Effector memory CD4-positive, alpha-beta T cell (primary cell): ENCODE measurements around the gene TMEM132A.

Experiments
- DNase-seq, 3 donors: peaks; one replicate each; pipeline ENCODE4 v3.0.0-alpha.2; 2020
- H3K27ac ChIP-seq: 2 replicates; pipeline ENCODE4 v1.7.0; 2013; ENCODE audit warnings: mild to moderate bottlenecking, low read length, moderate library complexity; ENCODE audit not compliant: insufficient read depth, poor library complexity, severe bottlenecking
- H3K27me3 ChIP-seq: replicated peaks from 2 replicates; pipeline ENCODE4 v1.7.0; 2013; ENCODE audit warnings: mild to moderate bottlenecking, low read length; ENCODE audit not compliant: insufficient read depth, control insufficient read depth, poor library complexity, severe bottlenecking
- H3K36me3 ChIP-seq: 2 replicates; pipeline ENCODE4 v1.7.0; 2013; ENCODE audit warnings: mild to moderate bottlenecking, low read length, moderate library complexity; ENCODE audit not compliant: control insufficient read depth, insufficient read depth
- H3K4me1 ChIP-seq: 2 replicates; pipeline ENCODE4 v1.7.0; 2013; ENCODE audit warnings: low read length, mild to moderate bottlenecking; ENCODE audit not compliant: control insufficient read depth, insufficient read depth, poor library complexity, severe bottlenecking
- H3K4me3 ChIP-seq: 2 replicates; pipeline ENCODE4 v1.7.0; 2013; ENCODE audit warnings: low read length, low read depth, mild to moderate bottlenecking; ENCODE audit not compliant: insufficient read depth, poor library complexity, severe bottlenecking
- H3K9me3 ChIP-seq: 2 replicates; pipeline ENCODE4 v1.7.0; 2013; ENCODE audit warnings: mild to moderate bottlenecking, low read length, moderate library complexity; ENCODE audit not compliant: control insufficient read depth

TMEM132A gene

GRCh38 chr11:60981515-60981914 is 57.3 kb downstream of the TMEM132A start:
- peak overlapping the region; percentile 93 for H3K27ac ChIP-seq

GRCh38 chr11:60982184-60982583 is 57.9 kb downstream of the TMEM132A start:
- DNase-seq: no peak
- Histone ChIP-seq H3K27me3 (no peaks in the 10 kb centered on the region), H3K4me3 (peak overlapping the region; percentile 20), H3K27ac (peak overlapping the region; percentile 93), H3K4me1 (peaks cover 94% of the 10 kb centered on the region), H3K9me3 (no peaks in the 10 kb centered on the region), H3K36me3 (peaks cover 12% of the 10 kb centered on the region)

More at GRCh38 chr11:60981515-60981914, 57.3 kb downstream of the TMEM132A start:
- Histone ChIP-seq H3K4me3 (no peak overlapping the region), H3K9me3 (no peaks in the 10 kb centered on the region), H3K36me3 (peaks cover 18% of the 10 kb centered on the region), H3K27me3 (no peaks in the 10 kb centered on the region), H3K4me1 (peaks cover 94% of the 10 kb centered on the region)
- DNase-seq: no peak

GRCh38 chr11:60984149-60984548 is 59.9 kb downstream of the TMEM132A start:
- peak overlapping the region; percentile 93 for H3K27ac ChIP-seq
- H3K9me3 ChIP-seq: no peaks in the 10 kb centered on the region
- H3K4me1 ChIP-seq: peaks cover 94% of the 10 kb centered on the region
- no peak for DNase-seq
- peaks cover 12% of the 10 kb centered on the region for H3K36me3 ChIP-seq
- H3K4me3 ChIP-seq: no peak overlapping the region
- H3K27me3 ChIP-seq: no peaks in the 10 kb centered on the region

- Histone ChIP-seq H3K4me3 (peak overlapping the region; percentile 1), H3K36me3 (peaks cover 17% of the 10 kb centered on the region), H3K27me3 (no peaks in the 10 kb centered on the region), H3K4me1 (peaks cover 94% of the 10 kb centered on the region), H3K27ac (peak overlapping the region; percentile 93), H3K9me3 (no peaks in the 10 kb centered on the region)
- DNase-seq: no peak
These were observed 60.4 kb downstream of the TMEM132A start for GRCh38 chr11:60984636-60985035.

- Histone ChIP-seq H3K4me1 (peaks cover 86% of the 10 kb centered on the region), H3K27ac (peak overlapping the region; percentile 93)
These were observed 61.2 kb downstream of the TMEM132A start for GRCh38 chr11:60985501-60985900.

GRCh38 chr11:60985991-60986915 is 62.0 kb downstream of the TMEM132A start:
- Histone ChIP-seq H3K9me3 (no peaks in the 10 kb centered on the region), H3K27me3 (no peaks in the 10 kb centered on the region), H3K4me3 (peak overlapping the region; percentile 7), H3K36me3 (peaks cover 18% of the 10 kb centered on the region), H3K4me1 (peaks cover 81% of the 10 kb centered on the region), H3K27ac (peak overlapping the region; percentile 93)
- DNase-seq: peak; percentile 86 to 95 (median 89)

More at GRCh38 chr11:60985501-60985900, 61.2 kb downstream of the TMEM132A start:
- no peak overlapping the region for H3K4me3 ChIP-seq
- H3K9me3 ChIP-seq: no peaks in the 10 kb centered on the region
- H3K27me3 ChIP-seq: no peaks in the 10 kb centered on the region
- H3K36me3 ChIP-seq: peaks cover 18% of the 10 kb centered on the region
- DNase-seq: no peak
